Tibial nerve (tissue), 4 donors: ENCODE data around the gene ABLIM3.

Experiments
- EP300 ChIP-seq, 2 donors: sonication (generic); formaldehyde crosslinking; IDR thresholded peaks; one replicate each; pipeline ENCODE4 v1.6.1; 2017; ENCODE audit warnings: antibody characterized with exemption in 2 of 2, mild to moderate bottlenecking in 1 of 2
- POLR2A ChIP-seq, 2 donors: fragments of 450-650 bp; IDR thresholded peaks; one replicate each; pipeline ENCODE4 v1.6.1; 2017; ENCODE audit warnings: antibody characterized with exemption in 2 of 2, mild to moderate bottlenecking in 2 of 2, moderate library complexity in 2 of 2
- TF ChIP-seq, protein P1 (sequence below), 5 experiments: fragments of 200-600 bp in 3 of 5; fragments of 450-650 bp in 2 of 5; sonication (generic) in 3 of 5; IDR thresholded peaks; one replicate each; pipeline ENCODE4 v1.5.1; 2016 to 2019; ENCODE audit warnings: antibody characterized with exemption in 5 of 5, mild to moderate bottlenecking in 3 of 5, moderate library complexity in 2 of 5

- TF ChIP-seq, protein P1, sequence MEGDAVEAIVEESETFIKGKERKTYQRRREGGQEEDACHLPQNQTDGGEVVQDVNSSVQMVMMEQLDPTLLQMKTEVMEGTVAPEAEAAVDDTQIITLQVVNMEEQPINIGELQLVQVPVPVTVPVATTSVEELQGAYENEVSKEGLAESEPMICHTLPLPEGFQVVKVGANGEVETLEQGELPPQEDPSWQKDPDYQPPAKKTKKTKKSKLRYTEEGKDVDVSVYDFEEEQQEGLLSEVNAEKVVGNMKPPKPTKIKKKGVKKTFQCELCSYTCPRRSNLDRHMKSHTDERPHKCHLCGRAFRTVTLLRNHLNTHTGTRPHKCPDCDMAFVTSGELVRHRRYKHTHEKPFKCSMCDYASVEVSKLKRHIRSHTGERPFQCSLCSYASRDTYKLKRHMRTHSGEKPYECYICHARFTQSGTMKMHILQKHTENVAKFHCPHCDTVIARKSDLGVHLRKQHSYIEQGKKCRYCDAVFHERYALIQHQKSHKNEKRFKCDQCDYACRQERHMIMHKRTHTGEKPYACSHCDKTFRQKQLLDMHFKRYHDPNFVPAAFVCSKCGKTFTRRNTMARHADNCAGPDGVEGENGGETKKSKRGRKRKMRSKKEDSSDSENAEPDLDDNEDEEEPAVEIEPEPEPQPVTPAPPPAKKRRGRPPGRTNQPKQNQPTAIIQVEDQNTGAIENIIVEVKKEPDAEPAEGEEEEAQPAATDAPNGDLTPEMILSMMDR (IDR thresholded peaks at IDR 0.05), result no peak
- TF ChIP-seq EP300 (IDR thresholded peaks at IDR 0.05) (no peak), POLR2A (IDR thresholded peaks at IDR 0.05) (no peak)
These were observed 80.5 kb downstream of the ABLIM3 start for GRCh38 chr5:149221731-149222342.
